ENCODE measurements around the gene DLG2. TPM values are rescaled to one million over a fixed set of nuclear protein-coding genes. Genes with fewer than 3 reads are reported as not detected.

DLG2 gene
- total and polyA plus RNA-seq, 2 of the 4 experiments (the other 2 are of a cell fraction): 0.31 to 0.36 TPM

DNA sequence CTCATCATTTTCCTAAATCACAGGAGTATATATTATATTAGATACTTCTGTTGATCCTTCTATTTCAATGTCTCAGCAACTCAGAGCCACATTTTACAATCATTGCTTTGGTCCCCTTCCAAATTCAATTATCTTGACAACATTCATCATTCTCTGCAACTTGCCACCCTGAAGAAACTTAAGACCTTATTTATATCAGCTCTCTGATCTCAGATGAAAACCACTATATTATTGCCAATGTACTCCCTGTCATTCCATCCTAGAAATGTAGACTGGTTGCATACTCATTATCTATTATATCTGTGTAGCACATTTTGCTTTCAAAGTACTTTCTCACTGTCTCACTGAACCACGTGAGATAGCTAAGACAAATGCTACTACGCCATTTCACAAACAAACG is 379.3 kb downstream of the DLG2 start:
- Histone ChIP-seq H3K9me1 (ENCODE audit: insufficient read depth, low read length) (no peaks in the 10 kb centered on the region), H3K4ac (ENCODE audit: low read depth, low read length) (no peak overlapping the region), H2BK15ac (ENCODE audit: low read depth, low read length) (no peak overlapping the region), H2BK20ac (ENCODE audit: low read depth, low read length) (no peak overlapping the region), H2AFZ (replicated peaks; ENCODE audit: low read length, poor library complexity) (no peak overlapping the region), H2BK5ac (ENCODE audit: low read depth, low read length, poor library complexity, severe bottlenecking) (no peak overlapping the region), H3K4me3 (ENCODE audit: insufficient read depth, low read depth, low read length) (no peak overlapping the region), H3K9me3 (ENCODE audit: control insufficient read depth, insufficient read depth, low read length) (no peaks in the 10 kb centered on the region), H4K91ac (ENCODE audit: insufficient read depth, low read depth, low read length) (no peak overlapping the region), H4K20me1 (ENCODE audit: insufficient read depth, low read length) (no peaks in the 10 kb centered on the region), H3K56ac (ENCODE audit: extremely low read depth, insufficient read depth, low read length) (no peak overlapping the region), H3K4me2 (ENCODE audit: low read depth, low read length) (no peak overlapping the region), H4K8ac (ENCODE audit: low read depth in 2 of 2, low read length in 2 of 2) (no peak overlapping the region), H2AK5ac (ENCODE audit: low read depth, low read length) (no peak overlapping the region), H3K4me1 (ENCODE audit: control insufficient read depth, insufficient read depth, low read length) (no peaks in the 10 kb centered on the region), H2AK9ac (replicated peaks; ENCODE audit: low read depth, low read length, poor library complexity) (no peak overlapping the region), H4K5ac (ENCODE audit: low read depth, low read length) (no peak overlapping the region), H2BK120ac (ENCODE audit: low read depth, low read length) (no peak overlapping the region), H3K27me3 (ENCODE audit: control insufficient read depth, insufficient read depth, low read length) (no peaks in the 10 kb centered on the region), H3K79me1 (ENCODE audit: low read depth in 1 of 2, low read length in 2 of 2) (no peaks in the 10 kb centered on the region), H3K9ac (ENCODE audit: low read depth, low read length) (no peak overlapping the region), H3K14ac (replicated peaks; ENCODE audit: low read depth, low read length) (no peak overlapping the region), H3K18ac (ENCODE audit: low read depth, low read length) (no peak overlapping the region), H3K36me3 (ENCODE audit: control insufficient read depth, insufficient read depth, low read length) (no peaks in the 10 kb centered on the region), H3K23ac (ENCODE audit: low read depth, low read length) (no peak overlapping the region), H3K27ac (ENCODE audit: insufficient read depth, low read length) (no peak overlapping the region)
- ChIA-PET POLR2A (ENCODE audit: unreplicated experiment) (no interaction called here), CTCF (no interaction called here)
- intact Hi-C loops (cut with micrococcal nuclease) (no loop called here), dilution Hi-C loops (cut with HindIII; ENCODE audit: low sequenced_read_pairs, unreplicated experiment) (no loop called here), in situ Hi-C loops (cut with MboI; ENCODE audit: low sequenced_read_pairs) (no loop called here)
- no CpG with 5 or more reads among the region's 3 CpGs for WGBS, 2 experiments (ENCODE audit: extremely low coverage in 2 of 2, insufficient read length in 1 of 2)
- no peak for DNase-seq
- BruUV-seq (replicated peaks): no TSS peak
- no peak for ATAC-seq (ENCODE audit: low read depth)
- TF ChIP-seq MAZ (IDR thresholded peaks at IDR 0.05; ENCODE audit: borderline replicate concordance, low read depth, low read length): no peak
- TF ChIP-seq CHD1 (IDR thresholded peaks at IDR 0.05; ENCODE audit: low read depth, low read length): no peak
- TF ChIP-seq CEBPB (IDR thresholded peaks at IDR 0.05; ENCODE audit: low read depth, low read length): no peak
- TF ChIP-seq, protein P1, sequence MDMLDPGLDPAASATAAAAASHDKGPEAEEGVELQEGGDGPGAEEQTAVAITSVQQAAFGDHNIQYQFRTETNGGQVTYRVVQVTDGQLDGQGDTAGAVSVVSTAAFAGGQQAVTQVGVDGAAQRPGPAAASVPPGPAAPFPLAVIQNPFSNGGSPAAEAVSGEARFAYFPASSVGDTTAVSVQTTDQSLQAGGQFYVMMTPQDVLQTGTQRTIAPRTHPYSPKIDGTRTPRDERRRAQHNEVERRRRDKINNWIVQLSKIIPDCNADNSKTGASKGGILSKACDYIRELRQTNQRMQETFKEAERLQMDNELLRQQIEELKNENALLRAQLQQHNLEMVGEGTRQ (IDR thresholded peaks at IDR 0.05; ENCODE audit: low read depth, low read length): no peak
- TF ChIP-seq POLR2A (IDR thresholded peaks at IDR 0.05; ENCODE audit: low read depth, low read length): no peak
- no peak for TF ChIP-seq RCOR1 (IDR thresholded peaks at IDR 0.05; ENCODE audit: insufficient replicate concordance, low read length)
- no peak for TF ChIP-seq FOS (IDR thresholded peaks at IDR 0.05; ENCODE audit: low read depth, low read length)
- no peak for TF ChIP-seq RFX5 (IDR thresholded peaks at IDR 0.05; ENCODE audit: low read depth, low read length)
- TF ChIP-seq SMC3 (IDR thresholded peaks at IDR 0.05; ENCODE audit: low read depth, low read length): no peak
- TF ChIP-seq, protein P2, sequence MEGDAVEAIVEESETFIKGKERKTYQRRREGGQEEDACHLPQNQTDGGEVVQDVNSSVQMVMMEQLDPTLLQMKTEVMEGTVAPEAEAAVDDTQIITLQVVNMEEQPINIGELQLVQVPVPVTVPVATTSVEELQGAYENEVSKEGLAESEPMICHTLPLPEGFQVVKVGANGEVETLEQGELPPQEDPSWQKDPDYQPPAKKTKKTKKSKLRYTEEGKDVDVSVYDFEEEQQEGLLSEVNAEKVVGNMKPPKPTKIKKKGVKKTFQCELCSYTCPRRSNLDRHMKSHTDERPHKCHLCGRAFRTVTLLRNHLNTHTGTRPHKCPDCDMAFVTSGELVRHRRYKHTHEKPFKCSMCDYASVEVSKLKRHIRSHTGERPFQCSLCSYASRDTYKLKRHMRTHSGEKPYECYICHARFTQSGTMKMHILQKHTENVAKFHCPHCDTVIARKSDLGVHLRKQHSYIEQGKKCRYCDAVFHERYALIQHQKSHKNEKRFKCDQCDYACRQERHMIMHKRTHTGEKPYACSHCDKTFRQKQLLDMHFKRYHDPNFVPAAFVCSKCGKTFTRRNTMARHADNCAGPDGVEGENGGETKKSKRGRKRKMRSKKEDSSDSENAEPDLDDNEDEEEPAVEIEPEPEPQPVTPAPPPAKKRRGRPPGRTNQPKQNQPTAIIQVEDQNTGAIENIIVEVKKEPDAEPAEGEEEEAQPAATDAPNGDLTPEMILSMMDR (conservative IDR thresholded peaks at IDR 0.05; ENCODE audit: low read depth, low read length): no peak
- TF ChIP-seq, protein P3, sequence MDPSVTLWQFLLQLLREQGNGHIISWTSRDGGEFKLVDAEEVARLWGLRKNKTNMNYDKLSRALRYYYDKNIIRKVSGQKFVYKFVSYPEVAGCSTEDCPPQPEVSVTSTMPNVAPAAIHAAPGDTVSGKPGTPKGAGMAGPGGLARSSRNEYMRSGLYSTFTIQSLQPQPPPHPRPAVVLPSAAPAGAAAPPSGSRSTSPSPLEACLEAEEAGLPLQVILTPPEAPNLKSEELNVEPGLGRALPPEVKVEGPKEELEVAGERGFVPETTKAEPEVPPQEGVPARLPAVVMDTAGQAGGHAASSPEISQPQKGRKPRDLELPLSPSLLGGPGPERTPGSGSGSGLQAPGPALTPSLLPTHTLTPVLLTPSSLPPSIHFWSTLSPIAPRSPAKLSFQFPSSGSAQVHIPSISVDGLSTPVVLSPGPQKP (IDR thresholded peaks at IDR 0.05; ENCODE audit: borderline replicate concordance, low read depth, low read length): no peak
- TF ChIP-seq BHLHE40 (IDR thresholded peaks at IDR 0.05; ENCODE audit: low read depth, low read length): no peak
- no peak for TF ChIP-seq NFE2L2 (IDR thresholded peaks at IDR 0.05; ENCODE audit: low read depth, low read length)
- TF ChIP-seq MXI1 (IDR thresholded peaks at IDR 0.05; ENCODE audit: borderline replicate concordance, low read depth, low read length): no peak
- TF ChIP-seq MAFK (IDR thresholded peaks at IDR 0.05; ENCODE audit: low read depth, low read length): no peak
- no peak for TF ChIP-seq RAD21 (IDR thresholded peaks at IDR 0.05; ENCODE audit: low read length)

Data from IMR-90 (cell line).